ENCODE data around the gene STX11. TPM values are rescaled to one million over a fixed set of nuclear protein-coding genes. Genes with fewer than 3 reads are reported as not detected.
A peak's percentile ranks its signal among the peaks of the same experiment; 100 is the strongest.

The STX11 gene
- polyA plus RNA-seq (2011; rRNA removed) (0.65 and 0.78 TPM in 2 replicates), polyA plus RNA-seq (2017; fragmentation: RNase III; extraction: RNeasy Plus Mini Kit Qiagen cat#74134 plus additional on column Dnase treatment) (0.36 to 0.98 TPM (median 0.59 TPM) in 3 replicates), polyA minus RNA-seq (2011; rRNA and poly(A)+ RNA removed) (0.44 and 0.45 TPM in 2 replicates)
- 1.3 and 1.9 TPM in 2 replicates for polyA plus RNA-seq (2012; cell fraction: cytosol; rRNA removed)
- 0.99 and 1.2 TPM in 2 replicates for polyA plus RNA-seq (2012; cell fraction: nucleus; rRNA removed)

- Histone ChIP-seq H3K9me3 (no peaks in the 10 kb centered on the region), H3K4me1 (0 out of 3 replicates have a peak, but pooled peaks cover 6% of the 10 kb centered on the region), H3K27ac (peak within 1 kb of the TSS; percentile 37 to 79; a peak in 5 of 6 replicates), H3K4me2 (peak within 1 kb of the TSS; percentile 81), H3K4me3 (peak within 1 kb of the TSS; percentile 58)
- ATAC-seq (peak; percentile 93 to 94), FAIRE-seq (no peak), DNase-seq (ENCODE audit: low read depth in 1 of 2, low spot score in 1 of 2) (peak; percentile 15 to 43)
- TF ChIP-seq JUN (IDR thresholded peaks at IDR 0.05) (0 out of 5 replicates have a peak, but pooled peaks of 1 of the 2 experiments have one; percentile 25), CEBPB (IDR thresholded peaks at IDR 0.05) (no peak), MAX (IDR thresholded peaks at IDR 0.05) (peak; percentile 45; the same call in 1 of the 2 replicates), POLR2AphosphoS2 (conservative IDR thresholded peaks at IDR 0.05; ENCODE audit: low read length) (no peak), NFE2L2 (conservative IDR thresholded peaks at IDR 0.05; ENCODE audit: low read length) (no peak), SREBF2 (IDR thresholded peaks at IDR 0.05) (no peak), ZC3H11A (IDR thresholded peaks at IDR 0.05) (no peak), FOSB (CRISPR knock-in tag; IDR thresholded peaks at IDR 0.05) (no peak), ZSCAN20 (CRISPR knock-in tag; IDR thresholded peaks at IDR 0.05) (no peak), RFX5 (IDR thresholded peaks at IDR 0.05) (no peak), ESRRA (IDR thresholded peaks at IDR 0.05; ENCODE audit: borderline replicate concordance, low read length) (no peak), E2F6 (IDR thresholded peaks at IDR 0.05; ENCODE audit: borderline replicate concordance, low read depth) (0 out of 2 replicates have a peak, but pooled peaks have one; percentile 33), NPAS2 (CRISPR knock-in tag; IDR thresholded peaks at IDR 0.05; ENCODE audit: borderline replicate concordance) (no peak)
- TF ChIP-seq, protein P1, sequence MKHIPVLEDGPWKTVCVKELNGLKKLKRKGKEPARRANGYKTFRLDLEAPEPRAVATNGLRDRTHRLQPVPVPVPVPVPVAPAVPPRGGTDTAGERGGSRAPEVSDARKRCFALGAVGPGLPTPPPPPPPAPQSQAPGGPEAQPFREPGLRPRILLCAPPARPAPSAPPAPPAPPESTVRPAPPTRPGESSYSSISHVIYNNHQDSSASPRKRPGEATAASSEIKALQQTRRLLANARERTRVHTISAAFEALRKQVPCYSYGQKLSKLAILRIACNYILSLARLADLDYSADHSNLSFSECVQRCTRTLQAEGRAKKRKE (CRISPR knock-in tag; IDR thresholded peaks at IDR 0.05; ENCODE audit: low read depth): no peak
- TF ChIP-seq, protein P2, sequence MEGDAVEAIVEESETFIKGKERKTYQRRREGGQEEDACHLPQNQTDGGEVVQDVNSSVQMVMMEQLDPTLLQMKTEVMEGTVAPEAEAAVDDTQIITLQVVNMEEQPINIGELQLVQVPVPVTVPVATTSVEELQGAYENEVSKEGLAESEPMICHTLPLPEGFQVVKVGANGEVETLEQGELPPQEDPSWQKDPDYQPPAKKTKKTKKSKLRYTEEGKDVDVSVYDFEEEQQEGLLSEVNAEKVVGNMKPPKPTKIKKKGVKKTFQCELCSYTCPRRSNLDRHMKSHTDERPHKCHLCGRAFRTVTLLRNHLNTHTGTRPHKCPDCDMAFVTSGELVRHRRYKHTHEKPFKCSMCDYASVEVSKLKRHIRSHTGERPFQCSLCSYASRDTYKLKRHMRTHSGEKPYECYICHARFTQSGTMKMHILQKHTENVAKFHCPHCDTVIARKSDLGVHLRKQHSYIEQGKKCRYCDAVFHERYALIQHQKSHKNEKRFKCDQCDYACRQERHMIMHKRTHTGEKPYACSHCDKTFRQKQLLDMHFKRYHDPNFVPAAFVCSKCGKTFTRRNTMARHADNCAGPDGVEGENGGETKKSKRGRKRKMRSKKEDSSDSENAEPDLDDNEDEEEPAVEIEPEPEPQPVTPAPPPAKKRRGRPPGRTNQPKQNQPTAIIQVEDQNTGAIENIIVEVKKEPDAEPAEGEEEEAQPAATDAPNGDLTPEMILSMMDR (IDR thresholded peaks at IDR 0.05): no peak
- CTCF ChIA-PET: interaction anchor here (0.6 to 1.0 kb wide), 2 partner anchors 10 to 69 kb away, joined by 3 read pairs; no protein-coding TSS in a partner anchor
- under 1% methylated on average over 11 of the region's 93 CpGs for WGBS (ENCODE audit: missing lambda C conversion rate)
- POLR2A ChIA-PET: interaction anchor here (0.6 kb wide), 1 partner anchor 186 kb away, joined by 4 read pairs; no protein-coding TSS in a partner anchor
These were observed at the start of gene STX11 for GRCh38 chr6:144149894-144150709. Gene STX11, plus strand, starts transcription at chr6:144150517. Its CDS starts 36,111 bp downstream, at chr6:144186628.

- no peaks in the 10 kb centered on the region for H3K9me3 ChIP-seq
- ChIA-PET POLR2A (no interaction called here), CTCF (interaction anchor here (0.6 to 1.3 kb wide), 4 partner anchors 24 to 1174 kb away, joined by 3 read pairs; no protein-coding TSS in a partner anchor)
- ATAC-seq (no peak), FAIRE-seq (no peak), DNase-seq (ENCODE audit: low read depth in 1 of 2, low spot score in 1 of 2) (no peak)
- no peak overlapping the region for H3K27ac ChIP-seq
- no peak for TF ChIP-seq SREBF2 (IDR thresholded peaks at IDR 0.05)
- TF ChIP-seq POLR2AphosphoS2 (conservative IDR thresholded peaks at IDR 0.05; ENCODE audit: low read length): no peak
- no peak for TF ChIP-seq HOXB13 (CRISPR knock-in tag; IDR thresholded peaks at IDR 0.05; ENCODE audit: low read depth)
- TF ChIP-seq NFE2L2 (conservative IDR thresholded peaks at IDR 0.05; ENCODE audit: low read length): no peak
- TF ChIP-seq JUNB (IDR thresholded peaks at IDR 0.05): no peak
- no peak for TF ChIP-seq ZSCAN20 (CRISPR knock-in tag; IDR thresholded peaks at IDR 0.05)
- TF ChIP-seq PBX3 (IDR thresholded peaks at IDR 0.05): no peak
- TF ChIP-seq NR3C1 (IDR thresholded peaks at IDR 0.05): no peak
- TF ChIP-seq ZNF302 (CRISPR knock-in tag; IDR thresholded peaks at IDR 0.05): no peak
- TF ChIP-seq, protein P3, sequence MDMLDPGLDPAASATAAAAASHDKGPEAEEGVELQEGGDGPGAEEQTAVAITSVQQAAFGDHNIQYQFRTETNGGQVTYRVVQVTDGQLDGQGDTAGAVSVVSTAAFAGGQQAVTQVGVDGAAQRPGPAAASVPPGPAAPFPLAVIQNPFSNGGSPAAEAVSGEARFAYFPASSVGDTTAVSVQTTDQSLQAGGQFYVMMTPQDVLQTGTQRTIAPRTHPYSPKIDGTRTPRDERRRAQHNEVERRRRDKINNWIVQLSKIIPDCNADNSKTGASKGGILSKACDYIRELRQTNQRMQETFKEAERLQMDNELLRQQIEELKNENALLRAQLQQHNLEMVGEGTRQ (IDR thresholded peaks at IDR 0.05): no peak
- TF ChIP-seq EHF (CRISPR knock-in tag; IDR thresholded peaks at IDR 0.05): no peak
- TF ChIP-seq, protein P1 (CRISPR knock-in tag; IDR thresholded peaks at IDR 0.05; ENCODE audit: low read depth): no peak
- TF ChIP-seq MYC (IDR thresholded peaks at IDR 0.05; ENCODE audit: borderline replicate concordance, low read length): no peak
- TF ChIP-seq TFCP2L1 (CRISPR knock-in tag; IDR thresholded peaks at IDR 0.05): no peak
- H3K4me1 ChIP-seq: no peaks in the 10 kb centered on the region
- no peak overlapping the region for H3K4me3 ChIP-seq
- 49% methylated on average over 4 of the region's 4 CpGs for WGBS (ENCODE audit: missing lambda C conversion rate)
- no peak overlapping the region for H3K4me2 ChIP-seq
These were observed 47.2 kb upstream of the STX11 start for GRCh38 chr6:144103026-144103563.

Data from A549 (cell line).